B cell (primary cell): ENCODE data around the gene NELL1.

Experiments used
- EZH2 ChIP-seq: IDR thresholded peaks from 2 replicates; pipeline ENCODE4 v1.6.1; 2012; ENCODE audit warnings: borderline replicate concordance, low read depth, mild to moderate bottlenecking, moderate library complexity, low read length; ENCODE audit not compliant: insufficient read depth, poor library complexity, severe bottlenecking
- TF ChIP-seq, protein P1 (sequence below): fragments of 200-600 bp; IDR thresholded peaks from one replicate; pipeline ENCODE4 v1.8.0; 2022; ENCODE audit warnings: antibody characterized with exemption, mild to moderate bottlenecking

GRCh38 chr11:21056644-21057043, 387.3 kb downstream of the NELL1 start:
- TF ChIP-seq, protein P1, sequence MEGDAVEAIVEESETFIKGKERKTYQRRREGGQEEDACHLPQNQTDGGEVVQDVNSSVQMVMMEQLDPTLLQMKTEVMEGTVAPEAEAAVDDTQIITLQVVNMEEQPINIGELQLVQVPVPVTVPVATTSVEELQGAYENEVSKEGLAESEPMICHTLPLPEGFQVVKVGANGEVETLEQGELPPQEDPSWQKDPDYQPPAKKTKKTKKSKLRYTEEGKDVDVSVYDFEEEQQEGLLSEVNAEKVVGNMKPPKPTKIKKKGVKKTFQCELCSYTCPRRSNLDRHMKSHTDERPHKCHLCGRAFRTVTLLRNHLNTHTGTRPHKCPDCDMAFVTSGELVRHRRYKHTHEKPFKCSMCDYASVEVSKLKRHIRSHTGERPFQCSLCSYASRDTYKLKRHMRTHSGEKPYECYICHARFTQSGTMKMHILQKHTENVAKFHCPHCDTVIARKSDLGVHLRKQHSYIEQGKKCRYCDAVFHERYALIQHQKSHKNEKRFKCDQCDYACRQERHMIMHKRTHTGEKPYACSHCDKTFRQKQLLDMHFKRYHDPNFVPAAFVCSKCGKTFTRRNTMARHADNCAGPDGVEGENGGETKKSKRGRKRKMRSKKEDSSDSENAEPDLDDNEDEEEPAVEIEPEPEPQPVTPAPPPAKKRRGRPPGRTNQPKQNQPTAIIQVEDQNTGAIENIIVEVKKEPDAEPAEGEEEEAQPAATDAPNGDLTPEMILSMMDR = no peak
- TF ChIP-seq EZH2 = no peak
